Measurements from ENCODE around the gene ADD3. TPM values are rescaled to one million over a fixed set of nuclear protein-coding genes. Genes with fewer than 3 reads are reported as not detected.
"Not testable (repeated sequence)": the region's sequence is repeated elsewhere in the genome, so short reads cannot be mapped to it uniquely, and the experiment has no call there.

The ADD3 gene
- total RNA-seq, 2 donors from 2014 or later, result 37.9 to 40.5 TPM

DNA sequence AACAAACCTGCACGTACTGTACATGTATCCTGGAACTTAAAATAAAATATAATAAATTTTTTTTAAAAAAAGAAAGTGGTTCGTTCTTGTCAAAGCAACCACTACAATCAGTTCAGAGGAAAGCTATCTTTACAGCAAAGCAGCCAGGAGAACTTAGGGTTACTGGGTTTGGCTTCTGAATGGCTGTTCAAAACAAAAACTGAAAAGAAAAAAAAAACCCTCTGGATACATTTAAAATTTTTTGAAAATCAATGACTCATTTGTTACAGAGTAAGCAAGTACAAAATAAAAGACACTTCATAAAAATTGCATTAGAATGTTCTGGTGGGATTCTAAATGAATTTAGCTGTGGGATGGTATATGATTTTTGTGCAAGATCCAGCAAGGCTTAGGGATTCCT, 28.6 kb upstream of the ADD3 start:
- H3K27me3 ChIP-seq, result no peaks in the 10 kb centered on the region
- ATAC-seq, result no peak
- no peak overlapping the region for H3K4me3 ChIP-seq
- no peaks in the 10 kb centered on the region for H3K9me3 ChIP-seq
- TF ChIP-seq, protein P1, sequence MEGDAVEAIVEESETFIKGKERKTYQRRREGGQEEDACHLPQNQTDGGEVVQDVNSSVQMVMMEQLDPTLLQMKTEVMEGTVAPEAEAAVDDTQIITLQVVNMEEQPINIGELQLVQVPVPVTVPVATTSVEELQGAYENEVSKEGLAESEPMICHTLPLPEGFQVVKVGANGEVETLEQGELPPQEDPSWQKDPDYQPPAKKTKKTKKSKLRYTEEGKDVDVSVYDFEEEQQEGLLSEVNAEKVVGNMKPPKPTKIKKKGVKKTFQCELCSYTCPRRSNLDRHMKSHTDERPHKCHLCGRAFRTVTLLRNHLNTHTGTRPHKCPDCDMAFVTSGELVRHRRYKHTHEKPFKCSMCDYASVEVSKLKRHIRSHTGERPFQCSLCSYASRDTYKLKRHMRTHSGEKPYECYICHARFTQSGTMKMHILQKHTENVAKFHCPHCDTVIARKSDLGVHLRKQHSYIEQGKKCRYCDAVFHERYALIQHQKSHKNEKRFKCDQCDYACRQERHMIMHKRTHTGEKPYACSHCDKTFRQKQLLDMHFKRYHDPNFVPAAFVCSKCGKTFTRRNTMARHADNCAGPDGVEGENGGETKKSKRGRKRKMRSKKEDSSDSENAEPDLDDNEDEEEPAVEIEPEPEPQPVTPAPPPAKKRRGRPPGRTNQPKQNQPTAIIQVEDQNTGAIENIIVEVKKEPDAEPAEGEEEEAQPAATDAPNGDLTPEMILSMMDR (IDR thresholded peaks at IDR 0.05), result no peak
- no peak for TF ChIP-seq POLR2A (IDR thresholded peaks at IDR 0.05)
- 79 to 89% methylated on average over 2 of the region's 2 CpGs for WGBS, 2 donors
- no peaks in the 10 kb centered on the region for H3K36me3 ChIP-seq (replicated peaks in 1 of 2; ENCODE audit: insufficient read depth in 1 of 2, low read depth in 2 of 2)
- intact Hi-C loops (cut with DNase I), result loop anchor here (10.0 kb wide), 1 partner anchor 74 kb away; no protein-coding TSS in a partner anchor
- no peak overlapping the region for H3K27ac ChIP-seq
- peaks cover 45% of the 10 kb centered on the region for H3K4me1 ChIP-seq
- DNase-seq, result no peak

DNA sequence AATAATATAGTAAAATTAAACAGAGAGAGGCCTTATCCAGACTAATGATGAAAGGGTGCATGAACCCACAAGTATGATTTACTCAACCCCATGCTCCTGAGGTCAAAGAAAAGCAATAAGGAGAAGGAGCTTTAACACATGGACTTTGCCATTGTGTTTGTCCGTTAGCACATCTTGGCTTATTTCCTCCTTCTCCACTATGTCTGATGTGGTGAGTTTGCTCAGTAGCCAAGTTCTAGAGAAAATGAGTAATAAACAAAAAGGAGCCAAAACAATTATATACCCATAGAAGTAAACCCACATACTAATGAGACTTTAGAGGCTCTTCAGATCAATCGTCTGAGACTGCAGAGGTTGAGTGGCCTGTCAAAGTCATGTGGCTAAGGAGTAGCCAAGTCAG, 26.1 kb upstream of the ADD3 start:
- Histone ChIP-seq H3K4me1 (peaks cover 21% of the 10 kb centered on the region), H3K27me3 (no peaks in the 10 kb centered on the region), H3K36me3 (replicated peaks in 1 of 2; ENCODE audit: insufficient read depth in 1 of 2, low read depth in 2 of 2) (no peaks in the 10 kb centered on the region), H3K4me3 (no peak overlapping the region), H3K27ac (no peak overlapping the region), H3K9me3 (no peaks in the 10 kb centered on the region)
- DNase-seq (no peak), ATAC-seq (no peak)
- intact Hi-C loops (cut with DNase I), result no loop called here
- no peak for TF ChIP-seq POLR2A (IDR thresholded peaks at IDR 0.05)
- TF ChIP-seq, protein P1 (IDR thresholded peaks at IDR 0.05), result no peak
- 41 to 64% methylated on average over 2 of the region's 2 CpGs for WGBS, 2 donors

DNA sequence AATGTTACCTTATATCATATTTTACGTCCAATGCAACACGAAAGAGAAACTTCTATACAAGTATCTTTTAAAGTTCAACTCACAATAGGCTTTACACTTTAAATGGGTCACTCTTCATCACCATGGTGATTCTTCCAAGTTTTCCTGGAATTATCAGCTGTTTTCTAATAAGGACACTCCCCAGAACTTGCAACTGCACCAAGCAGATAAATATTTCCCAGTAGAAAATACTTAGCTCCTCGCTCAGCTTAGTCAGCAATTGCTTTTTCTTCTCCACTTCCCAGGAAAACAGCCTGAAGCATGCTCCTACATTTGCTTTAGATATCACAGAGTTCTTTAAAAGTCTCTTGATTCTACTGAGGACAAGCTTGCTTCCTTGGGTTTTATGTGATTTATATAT, 25.7 kb upstream of the ADD3 start:
- intact Hi-C loops (cut with DNase I), result no loop called here
- WGBS, 2 donors, result 70 to 80% methylated on average over 3 of the region's 3 CpGs
- H3K4me3 ChIP-seq, result no peak overlapping the region
- ATAC-seq, result peak; percentile 19
- H3K36me3 ChIP-seq (replicated peaks in 1 of 2; ENCODE audit: insufficient read depth in 1 of 2, low read depth in 2 of 2), result no peaks in the 10 kb centered on the region
- no peak overlapping the region for H3K27ac ChIP-seq
- H3K9me3 ChIP-seq, result no peaks in the 10 kb centered on the region
- TF ChIP-seq, protein P1 (IDR thresholded peaks at IDR 0.05), result no peak
- TF ChIP-seq POLR2A (IDR thresholded peaks at IDR 0.05), result no peak
- DNase-seq, result no peak
- H3K4me1 ChIP-seq, result peaks cover 16% of the 10 kb centered on the region
- H3K27me3 ChIP-seq, result no peaks in the 10 kb centered on the region

DNA sequence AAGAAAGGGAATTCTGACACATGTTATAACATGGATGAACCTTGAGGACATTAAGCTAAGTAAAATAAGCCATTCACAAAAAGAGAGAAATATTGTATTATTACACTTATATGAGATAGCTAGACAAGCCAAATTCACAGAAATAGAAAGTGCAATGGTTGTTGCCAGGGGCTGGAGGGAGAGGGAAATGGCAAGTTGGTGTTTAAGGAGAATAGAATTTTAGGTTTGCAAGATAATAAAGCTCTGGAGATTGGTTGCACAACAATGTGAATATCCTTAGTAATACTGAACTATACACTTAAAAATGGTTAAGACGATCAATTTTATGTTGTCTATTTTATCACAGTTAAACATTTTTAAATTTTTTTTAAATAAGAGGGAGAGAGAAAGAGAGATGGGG, 25.0 kb upstream of the ADD3 start:
- peaks cover 9% of the 10 kb centered on the region for H3K4me1 ChIP-seq
- H3K27ac ChIP-seq, result no peak overlapping the region
- H3K27me3 ChIP-seq, result no peaks in the 10 kb centered on the region
- intact Hi-C loops (cut with DNase I), result no loop called here
- no peaks in the 10 kb centered on the region for H3K9me3 ChIP-seq
- 84 to 89% methylated on average over 1 of the region's 1 CpG for WGBS, 2 donors
- DNase-seq (no peak), ATAC-seq (no peak)
- no peak overlapping the region for H3K4me3 ChIP-seq
- H3K36me3 ChIP-seq (replicated peaks in 1 of 2; ENCODE audit: insufficient read depth in 1 of 2, low read depth in 2 of 2), result no peaks in the 10 kb centered on the region
- TF ChIP-seq POLR2A (IDR thresholded peaks at IDR 0.05), result no peak
- TF ChIP-seq, protein P1 (IDR thresholded peaks at IDR 0.05), result no peak

DNA sequence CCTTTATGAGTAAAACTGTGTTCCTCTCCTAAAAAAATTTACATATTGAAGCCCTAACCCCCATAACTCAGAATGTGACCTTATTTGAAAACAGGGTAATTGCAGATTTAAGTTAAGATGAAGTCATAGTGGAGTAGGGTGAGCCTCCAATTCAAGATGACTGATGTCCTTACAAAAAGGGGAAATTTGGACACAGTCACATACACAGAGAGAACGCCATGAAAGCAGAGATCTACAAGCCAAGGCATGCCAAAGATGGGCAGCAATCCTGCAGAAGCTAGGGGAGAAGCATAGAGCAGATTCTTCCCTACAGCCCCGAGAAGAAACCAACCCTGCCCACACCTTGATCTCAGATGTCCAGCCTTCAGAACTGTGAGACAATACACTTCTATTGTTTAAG, 23.8 kb upstream of the ADD3 start:
- Histone ChIP-seq H3K4me1 (no peaks in the 10 kb centered on the region), H3K4me3 (no peak overlapping the region), H3K27ac (no peak overlapping the region), H3K27me3 (no peaks in the 10 kb centered on the region), H3K9me3 (no peaks in the 10 kb centered on the region), H3K36me3 (replicated peaks in 1 of 2; ENCODE audit: insufficient read depth in 1 of 2, low read depth in 2 of 2) (no peaks in the 10 kb centered on the region)
- intact Hi-C loops (cut with DNase I), result no loop called here
- DNase-seq (no peak), ATAC-seq (no peak)
- WGBS, 2 donors, result 89% methylated on average over 2 of the region's 2 CpGs
- no peak for TF ChIP-seq POLR2A (IDR thresholded peaks at IDR 0.05)
- TF ChIP-seq, protein P1 (IDR thresholded peaks at IDR 0.05), result no peak

DNA sequence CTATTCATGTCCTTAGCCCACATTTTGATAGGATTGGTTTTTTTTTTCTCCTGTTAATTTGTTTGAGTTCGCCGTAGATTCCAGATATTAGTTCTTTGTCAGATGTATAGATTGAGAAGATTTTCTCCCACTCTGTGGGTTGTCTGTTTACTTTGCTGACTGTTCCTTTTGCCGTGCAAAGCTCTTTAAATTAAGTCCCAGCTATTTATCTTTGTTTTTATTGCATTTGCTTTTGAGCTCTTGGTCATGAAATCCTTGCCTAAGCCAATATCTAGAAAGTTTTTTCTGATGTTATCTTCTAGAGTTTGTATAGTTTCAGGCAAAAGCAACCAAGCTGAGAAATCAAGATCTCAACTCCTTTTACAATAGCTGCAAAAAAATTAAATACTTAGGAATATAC, 22.0 kb upstream of the ADD3 start:
- H3K36me3 ChIP-seq (replicated peaks in 1 of 2; ENCODE audit: insufficient read depth in 1 of 2, low read depth in 2 of 2); H3K9me3 ChIP-seq; H3K27ac ChIP-seq; DNase-seq; intact Hi-C loops (cut with DNase I); H3K27me3 ChIP-seq; ATAC-seq; H3K4me1 ChIP-seq; H3K4me3 ChIP-seq: not testable (repeated sequence)
- 88 to 95% methylated on average over 3 of the region's 3 CpGs for WGBS, 2 donors

Data from body of pancreas (tissue), 4 donors.